GM21528 (cell line): ENCODE data around the gene MCOLN1.

ENCODE experiments used
- ATAC-seq: cut with Tn5 transposase; IDR thresholded peaks from one replicate; pipeline ENCODE4 v1.9.1; 2021; ENCODE audit warnings: mild to moderate bottlenecking, moderate library complexity; ENCODE audit not compliant: unreplicated experiment, low FRiP score

MCOLN1 gene

DNA sequence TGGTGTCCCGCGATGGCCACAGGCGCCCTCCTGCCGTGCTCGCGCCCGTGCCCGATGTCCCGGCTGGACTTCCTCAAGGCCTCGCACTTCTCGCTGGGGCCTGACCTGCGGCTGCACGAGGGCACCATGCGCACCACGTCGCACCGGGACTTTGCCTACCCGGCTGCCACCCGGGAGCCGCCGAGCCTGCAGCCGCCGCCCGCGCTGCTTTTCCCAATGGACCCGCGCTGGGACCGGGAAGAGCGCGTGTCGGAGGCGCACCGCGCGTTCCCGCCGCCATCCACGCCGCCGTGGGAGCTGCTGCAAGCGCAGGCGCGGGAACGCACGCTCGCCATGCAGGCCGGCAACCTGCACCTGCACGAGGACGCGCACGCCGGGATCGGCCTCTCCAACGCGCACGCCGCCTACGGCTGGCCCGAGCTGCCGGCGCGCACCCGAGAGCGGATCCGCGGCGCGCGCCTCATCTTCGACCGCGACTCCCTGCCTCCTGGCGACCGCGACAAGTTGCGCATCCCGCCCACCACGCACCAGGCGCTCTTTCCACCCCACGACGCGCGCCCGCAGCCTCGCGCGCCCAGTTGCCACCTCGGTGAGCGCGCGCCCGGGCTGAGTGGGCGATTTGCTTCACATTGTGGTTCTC is 21.5 kb upstream of the MCOLN1 start:
- no peak for ATAC-seq

DNA sequence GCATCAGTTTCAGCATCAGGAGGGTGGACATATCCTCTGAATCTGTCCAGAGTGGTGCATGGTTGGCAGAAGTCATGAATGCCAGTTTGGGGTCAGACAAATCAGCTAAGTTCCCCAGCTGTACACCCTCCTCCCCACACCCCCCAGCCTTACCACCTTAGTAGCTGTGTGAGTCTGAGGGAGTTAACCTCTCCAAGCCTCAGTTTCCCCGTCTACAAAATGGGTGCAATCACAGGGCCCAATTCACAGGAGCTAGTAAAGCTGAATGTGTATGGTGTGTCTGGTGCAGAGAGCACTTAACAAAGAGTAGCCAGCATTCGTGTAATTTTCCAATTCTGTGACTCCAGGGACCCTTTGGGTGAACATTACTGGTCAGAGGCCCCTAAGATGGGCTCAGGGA is 19.9 kb upstream of the MCOLN1 start:
- ATAC-seq, result no peak

DNA sequence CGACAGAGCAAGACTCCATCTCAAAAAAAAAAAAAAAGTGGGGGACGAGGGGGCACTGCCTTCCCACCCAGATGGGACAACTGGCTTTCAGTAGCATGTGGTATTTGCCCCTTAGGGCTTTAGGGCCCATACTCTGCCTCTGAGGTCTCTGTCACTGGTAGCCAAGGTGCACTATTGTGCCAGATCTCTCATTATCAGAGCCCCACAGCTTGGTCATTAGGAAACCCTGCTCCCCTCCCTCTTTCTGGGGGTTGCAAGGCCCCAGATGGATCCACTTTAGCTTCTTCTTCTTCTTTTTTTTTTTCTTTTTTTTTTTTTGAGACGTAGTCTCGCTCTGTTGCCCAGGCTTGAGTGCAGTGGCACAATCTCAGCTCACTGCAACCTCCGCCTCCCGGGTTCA is 17.7 kb upstream of the MCOLN1 start:
- no peak for ATAC-seq

DNA sequence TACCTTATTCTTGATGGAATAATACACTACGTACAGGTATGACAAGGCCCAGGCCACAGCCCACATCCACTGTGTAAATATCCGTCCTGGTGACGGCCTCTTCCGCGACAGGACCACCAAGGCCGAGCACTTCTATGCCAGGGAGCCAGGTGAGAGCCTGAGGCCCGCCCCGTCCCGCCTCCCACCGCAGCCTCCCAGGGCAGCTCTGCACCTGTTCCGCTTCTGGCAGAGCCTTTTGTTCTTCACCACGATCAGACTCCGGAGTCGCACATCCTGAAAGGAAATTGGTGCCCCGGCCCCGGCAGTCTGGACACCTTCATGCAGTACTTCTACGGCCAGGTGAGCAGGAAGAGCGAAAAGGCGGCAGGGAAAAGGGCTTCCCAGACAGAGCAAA is 17.1 kb upstream of the MCOLN1 start:
- no peak for ATAC-seq

DNA sequence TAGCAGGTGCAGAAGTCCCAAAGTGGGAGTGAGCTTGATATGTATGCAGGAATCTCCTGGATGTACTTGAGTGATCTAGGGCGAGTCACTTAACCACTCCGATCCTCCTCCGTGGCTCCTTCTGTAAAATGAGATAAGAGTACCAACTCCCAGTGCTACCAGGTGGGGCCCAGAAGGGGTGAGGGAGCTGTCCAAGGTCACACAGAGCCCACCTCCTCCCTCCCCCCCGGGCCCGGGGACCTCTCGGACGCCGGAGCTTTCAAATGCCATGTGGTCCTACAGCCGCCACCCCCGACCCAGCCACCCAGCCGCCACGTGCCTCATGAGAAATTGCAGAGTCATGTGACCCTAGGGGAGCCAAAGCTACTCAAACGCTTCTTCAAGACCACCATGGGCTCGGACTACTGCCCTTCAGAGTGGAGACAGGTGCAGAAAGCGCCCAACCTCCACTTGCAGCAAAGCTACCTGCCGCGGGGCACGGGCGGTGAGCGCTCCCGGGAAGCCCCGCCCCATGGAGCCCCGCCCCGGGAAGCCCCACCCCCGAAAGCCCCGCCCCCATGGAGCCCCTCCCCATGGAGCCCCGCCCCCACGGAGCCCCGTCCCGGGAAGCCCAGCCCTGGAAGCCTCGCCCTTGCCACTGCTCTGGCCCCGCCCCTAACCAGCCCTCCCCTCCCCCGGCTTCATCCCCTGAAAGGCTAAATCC is 16.6 kb upstream of the MCOLN1 start:
- ATAC-seq, result no peak

DNA sequence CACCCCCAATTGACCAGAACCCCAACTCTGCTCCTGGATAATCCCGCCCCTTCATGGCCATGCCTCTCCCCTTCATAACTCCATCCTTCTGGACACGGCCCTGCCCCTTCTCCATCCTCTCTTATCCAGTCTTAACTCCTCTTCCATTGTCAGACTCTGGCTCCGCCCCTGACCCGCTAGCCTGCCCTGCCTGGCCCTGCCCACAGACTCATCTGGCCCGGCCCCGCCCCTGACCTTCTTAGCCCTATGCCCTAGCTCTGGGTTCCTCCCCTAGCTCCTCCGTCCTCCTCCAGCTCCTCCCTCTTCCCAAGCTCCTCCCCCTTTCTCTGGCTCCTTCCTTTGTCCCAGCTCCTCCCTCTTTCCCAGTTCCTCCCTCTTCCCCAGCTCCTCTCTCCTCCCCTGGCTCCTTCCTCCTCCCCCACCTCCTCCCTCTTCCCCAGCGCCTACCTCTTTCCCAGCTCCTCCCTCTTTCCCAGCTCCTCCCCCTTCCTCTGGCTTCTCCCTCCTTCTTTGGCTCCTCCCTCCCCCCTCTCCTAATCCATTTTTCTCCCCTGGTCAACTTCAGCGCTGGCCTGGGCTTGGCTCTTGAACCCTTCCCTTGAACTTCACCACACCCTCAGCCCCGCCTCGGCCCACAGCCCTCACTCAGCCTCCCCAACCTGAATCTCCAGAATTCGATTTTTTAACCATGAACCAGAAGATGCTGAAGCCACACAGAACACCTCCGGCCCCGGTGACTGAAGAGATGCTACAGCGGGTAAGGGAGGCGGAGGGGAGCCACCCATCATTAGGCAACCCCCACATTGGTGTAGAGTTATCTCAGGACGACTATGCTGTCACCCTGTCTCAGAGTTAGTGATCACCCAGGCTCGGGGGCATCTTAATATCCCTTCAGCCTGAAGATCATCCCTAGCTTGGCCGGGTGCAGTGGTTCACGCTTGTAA is 15.8 kb upstream of the MCOLN1 start:
- ATAC-seq, result no peak

DNA sequence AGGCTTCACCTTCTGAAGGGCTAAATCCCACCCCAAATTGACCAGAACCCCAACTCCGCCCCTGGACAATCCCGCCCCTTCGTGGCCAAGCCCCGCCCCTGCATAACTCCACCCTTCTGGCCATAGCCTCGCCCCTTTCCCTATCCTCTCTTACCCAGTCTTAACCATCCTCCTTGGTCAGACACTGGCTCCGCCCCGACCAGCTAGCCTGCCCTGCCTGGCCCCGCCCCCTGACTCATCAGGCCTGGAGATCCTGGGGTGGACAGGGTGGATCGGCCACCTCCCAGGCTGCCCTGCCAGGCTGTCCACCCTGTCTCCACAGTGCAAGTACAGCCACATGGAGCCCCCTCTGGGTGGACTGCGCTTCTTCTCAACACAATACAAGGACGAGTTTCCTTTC is 14.5 kb upstream of the MCOLN1 start:
- ATAC-seq, result no peak

DNA sequence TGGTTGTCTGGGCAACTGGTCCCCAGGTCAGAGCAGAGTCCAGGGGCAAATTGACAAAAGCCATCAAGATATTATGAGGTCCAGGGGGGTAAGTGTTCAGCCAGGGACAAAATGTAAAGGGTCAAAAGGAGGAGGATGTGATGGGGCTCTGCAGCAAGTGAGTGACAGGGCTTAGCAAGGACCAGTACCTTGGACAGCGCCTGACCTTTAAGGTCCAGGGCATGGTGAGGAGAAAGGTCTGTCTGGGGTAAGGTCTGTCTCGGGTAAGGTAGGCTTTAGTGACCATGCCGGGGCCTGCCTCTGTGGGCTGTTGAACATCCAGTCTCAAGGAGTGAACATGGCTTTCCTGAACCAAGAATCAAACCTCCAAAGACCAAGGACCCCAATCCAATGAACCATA is 12.8 kb upstream of the MCOLN1 start:
- ATAC-seq, result no peak

DNA sequence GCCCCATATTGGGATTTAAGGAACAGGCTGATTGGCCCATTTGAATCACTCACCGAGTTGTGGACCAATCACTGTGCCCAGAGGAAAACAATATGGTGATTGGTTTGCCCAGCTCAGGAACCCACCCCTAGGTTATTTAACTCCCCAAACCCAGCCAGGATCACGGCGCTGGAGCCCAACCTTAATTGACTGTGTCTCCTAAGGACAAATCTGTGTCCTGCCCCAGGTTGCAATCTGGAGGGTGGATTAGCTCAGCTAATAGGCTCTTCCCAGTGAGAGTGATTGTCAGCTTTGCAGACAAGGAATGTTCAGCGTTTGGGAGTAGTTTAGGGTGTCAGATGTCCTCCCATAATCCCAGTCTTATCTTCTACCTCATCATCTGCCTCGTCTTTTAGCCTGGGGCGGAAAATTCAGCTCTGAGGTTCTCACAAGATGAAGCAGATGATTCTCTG is 10.0 kb upstream of the MCOLN1 start:
- ATAC-seq, result no peak

DNA sequence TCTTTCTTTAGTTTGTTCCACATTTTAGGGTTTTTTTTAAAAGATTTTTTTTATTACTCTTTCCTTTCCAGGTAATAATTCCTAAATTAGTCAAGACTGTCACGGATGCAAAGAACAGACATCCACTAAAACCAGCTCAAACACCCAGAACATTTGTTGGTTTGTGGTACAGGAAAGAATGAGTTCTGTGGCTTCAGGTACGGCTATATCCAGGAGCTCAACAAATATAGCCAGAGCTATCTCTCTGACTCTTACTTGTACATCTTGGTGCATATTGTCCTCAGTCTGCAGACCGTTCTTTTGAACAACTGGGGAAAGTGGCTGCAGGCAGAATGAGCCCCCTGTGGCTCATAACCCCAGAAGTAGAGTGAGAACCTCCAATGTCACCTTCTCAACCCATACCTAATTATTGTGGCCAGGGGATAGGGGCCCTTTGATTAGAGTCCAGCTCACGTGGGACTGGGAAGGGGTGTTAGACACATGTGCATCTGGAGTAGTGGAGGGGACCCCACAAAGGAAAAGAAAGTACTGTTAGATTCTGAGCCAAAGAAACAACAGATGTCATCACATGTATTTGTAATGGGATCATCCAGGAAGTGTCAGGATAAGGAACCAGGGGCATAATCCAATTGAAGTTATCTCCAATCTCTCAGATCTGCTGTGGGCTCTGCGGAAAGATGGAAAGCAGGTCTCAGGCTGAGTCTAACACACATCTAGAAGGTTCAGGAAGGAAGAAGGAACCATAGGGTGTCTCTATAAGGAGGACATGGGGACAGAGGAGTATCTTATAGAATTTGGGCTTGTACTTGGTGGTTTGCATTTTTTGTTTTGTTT is 8.4 kb upstream of the MCOLN1 start:
- ATAC-seq, result no peak

DNA sequence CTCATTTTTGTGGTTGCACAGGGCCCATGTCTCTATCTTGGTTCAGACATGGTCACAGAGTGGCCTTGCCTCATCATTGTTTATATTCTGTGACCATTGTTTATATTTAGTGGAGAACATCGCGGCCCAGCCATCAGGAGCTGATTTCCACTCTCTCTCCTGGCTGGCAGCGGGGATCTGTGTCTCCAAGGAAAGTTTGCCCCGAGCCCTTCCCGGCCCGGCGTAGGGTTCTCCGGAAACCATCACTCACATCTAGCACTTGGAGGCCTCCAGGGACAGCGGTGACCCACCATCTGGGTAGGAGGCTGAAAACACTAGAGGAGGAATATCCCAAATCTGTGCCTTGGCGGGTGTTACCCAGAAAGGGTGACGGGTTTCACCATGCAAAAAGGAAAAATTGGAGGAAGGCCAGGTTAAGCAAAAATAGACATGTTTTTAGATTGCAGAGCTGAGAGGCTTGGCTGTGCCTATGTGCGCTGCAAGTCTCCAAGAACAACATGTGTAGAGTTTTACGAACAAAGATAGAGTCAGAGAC is 7.2 kb upstream of the MCOLN1 start:
- ATAC-seq, result no peak

DNA sequence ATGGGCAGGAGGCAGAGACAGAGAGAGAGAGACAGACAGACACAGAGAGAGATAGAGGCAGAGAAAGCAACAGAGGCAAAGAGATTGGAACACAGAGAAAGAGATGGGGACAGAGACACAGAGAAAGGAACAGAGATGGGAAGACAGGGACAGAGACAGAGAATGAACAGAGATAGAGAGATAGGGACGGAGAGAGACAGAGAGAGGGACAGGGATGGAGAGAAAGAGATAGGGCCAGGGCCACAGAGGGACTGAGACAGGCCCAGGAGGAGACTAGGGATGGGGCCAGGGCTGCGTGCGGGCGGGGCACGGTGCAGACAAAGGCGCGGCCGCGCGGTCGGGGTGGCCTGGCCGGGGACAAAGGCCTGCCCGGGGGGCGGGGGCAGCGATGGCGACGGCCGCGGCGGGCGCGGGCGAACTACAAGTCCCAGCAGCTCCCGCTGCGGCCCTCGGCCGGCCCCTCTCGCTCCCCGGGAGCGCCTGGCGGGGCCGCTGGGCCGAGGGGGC is 6.7 kb upstream of the MCOLN1 start, which contains the start of gene ZNF358:
Gene ZNF358, plus strand, starts transcription at position 459 of the 507 bp plus-strand sequence. CDS start 3,140 bp downstream, outside the sequence.
- ATAC-seq, result no peak

DNA sequence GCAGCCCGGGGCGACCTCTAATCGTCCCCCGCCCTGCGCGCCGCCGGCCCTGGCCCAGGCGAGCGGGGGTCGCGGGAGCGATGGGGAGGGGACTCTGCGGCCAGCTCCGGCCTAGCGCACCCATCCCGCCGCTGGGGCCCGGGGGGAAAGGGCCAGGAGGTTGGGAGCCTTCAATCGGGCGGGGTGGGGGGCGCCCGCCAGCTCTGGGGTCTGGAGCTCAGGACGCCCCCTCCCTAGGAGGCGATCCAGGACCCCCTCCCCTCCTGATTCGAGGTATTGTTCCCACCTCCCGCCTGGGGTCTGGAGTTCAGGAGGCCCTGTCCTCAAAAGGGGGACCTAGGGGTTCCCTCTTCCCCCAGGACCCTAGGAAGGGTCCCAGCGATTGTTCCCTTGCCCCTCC is 6.1 kb upstream of the MCOLN1 start:
- no peak for ATAC-seq

DNA sequence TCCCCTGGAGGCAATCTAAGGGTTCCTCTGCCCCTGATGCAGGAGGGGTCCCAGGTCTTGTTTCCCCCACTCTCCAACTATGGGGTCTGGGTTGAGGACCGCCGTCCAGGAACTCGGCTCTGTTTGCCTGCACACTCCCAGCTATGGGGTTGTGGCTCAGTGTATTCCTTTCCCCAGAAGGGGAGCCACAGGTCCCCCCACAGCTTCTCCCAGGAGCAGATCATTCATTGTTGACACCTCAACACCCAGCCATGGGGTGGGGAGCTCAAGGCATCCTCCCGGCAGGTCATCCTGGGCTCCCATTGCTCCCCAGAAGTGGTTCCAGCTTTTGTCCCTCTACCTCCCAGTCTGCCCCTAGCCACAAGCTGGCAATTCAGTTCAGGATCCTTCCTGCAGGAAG is 5.5 kb upstream of the MCOLN1 start:
- no peak for ATAC-seq

DNA sequence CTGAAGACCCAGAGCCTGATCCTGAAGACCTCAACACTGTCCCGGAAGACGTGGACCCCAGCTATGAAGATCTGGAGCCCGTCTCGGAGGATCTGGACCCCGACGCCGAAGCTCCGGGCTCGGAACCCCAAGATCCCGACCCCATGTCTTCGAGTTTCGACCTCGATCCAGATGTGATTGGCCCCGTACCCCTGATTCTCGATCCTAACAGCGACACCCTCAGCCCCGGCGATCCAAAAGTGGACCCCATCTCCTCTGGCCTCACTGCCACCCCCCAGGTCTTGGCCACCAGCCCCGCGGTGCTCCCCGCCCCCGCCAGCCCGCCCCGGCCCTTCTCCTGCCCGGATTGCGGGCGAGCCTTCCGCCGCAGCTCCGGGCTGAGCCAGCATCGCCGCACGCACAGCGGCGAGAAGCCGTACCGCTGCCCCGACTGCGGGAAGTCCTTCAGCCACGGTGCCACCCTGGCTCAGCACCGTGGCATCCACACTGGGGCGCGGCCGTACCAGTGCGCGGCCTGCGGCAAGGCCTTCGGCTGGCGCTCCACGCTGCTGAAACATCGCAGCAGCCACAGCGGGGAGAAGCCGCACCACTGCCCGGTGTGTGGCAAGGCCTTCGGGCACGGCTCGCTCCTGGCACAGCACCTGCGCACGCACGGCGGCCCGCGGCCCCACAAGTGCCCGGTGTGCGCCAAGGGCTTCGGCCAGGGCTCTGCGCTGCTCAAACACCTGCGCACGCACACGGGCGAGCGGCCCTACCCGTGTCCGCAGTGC is 2.9 kb upstream of the MCOLN1 start:
- ATAC-seq, result no peak

DNA sequence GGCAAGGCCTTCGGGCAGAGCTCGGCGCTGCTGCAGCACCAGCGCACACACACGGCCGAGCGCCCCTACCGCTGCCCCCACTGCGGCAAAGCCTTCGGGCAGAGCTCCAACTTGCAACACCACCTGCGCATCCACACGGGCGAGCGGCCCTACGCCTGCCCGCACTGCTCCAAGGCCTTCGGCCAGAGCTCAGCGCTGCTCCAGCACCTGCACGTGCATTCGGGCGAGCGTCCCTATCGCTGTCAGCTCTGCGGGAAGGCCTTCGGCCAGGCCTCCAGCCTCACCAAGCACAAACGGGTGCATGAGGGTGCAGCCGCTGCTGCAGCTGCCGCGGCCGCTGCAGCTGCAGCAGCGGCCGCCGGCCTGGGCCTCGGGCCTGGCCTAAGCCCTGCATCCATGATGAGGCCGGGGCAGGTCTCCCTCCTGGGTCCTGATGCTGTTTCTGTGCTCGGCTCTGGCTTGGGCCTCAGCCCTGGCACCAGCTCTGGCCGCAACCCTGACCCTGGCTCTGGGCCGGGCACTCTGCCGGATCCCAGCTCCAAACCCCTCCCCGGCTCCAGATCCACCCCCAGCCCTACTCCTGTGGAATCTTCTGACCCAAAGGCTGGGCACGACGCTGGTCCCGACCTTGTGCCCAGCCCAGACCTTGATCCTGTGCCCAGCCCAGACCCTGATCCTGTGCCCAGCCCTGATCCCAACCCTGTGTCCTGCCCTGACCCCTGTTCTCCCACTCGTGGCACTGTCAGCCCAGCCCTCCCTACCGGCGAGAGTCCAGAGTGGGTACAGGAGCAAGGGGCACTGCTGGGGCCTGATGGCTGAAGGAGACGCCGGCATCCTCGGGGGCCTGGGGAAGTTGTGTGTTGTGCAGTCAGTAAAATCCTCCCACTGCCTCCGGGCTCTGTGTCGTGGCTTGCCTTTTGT is 2.0 kb upstream of the MCOLN1 start:
- ATAC-seq, result no peak

DNA sequence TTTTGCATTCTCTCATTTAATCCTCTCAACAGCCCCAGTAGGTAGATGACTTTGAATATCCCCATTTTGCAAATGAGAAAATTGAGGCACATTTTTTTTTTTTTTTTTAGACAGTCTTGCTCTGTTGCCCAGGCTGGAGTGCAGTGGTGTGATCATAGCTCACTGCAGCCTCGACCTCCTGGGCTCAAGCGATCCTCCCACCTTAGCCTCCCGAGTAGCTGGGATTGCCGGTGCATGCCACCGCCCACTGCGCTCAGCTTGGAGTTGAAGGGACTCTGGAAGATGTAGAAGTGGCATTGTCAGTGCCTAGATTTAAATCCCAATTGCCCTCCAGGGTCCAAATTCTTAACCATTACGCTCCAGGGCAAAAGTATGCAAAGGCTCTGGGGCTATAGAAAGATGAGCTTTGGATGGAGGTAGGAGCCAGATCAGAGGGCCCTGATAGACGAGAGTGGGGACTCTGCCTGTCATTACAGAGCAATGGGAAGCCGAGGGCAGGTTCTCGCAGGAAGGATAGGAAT is 813 bp upstream of the MCOLN1 start:
- no peak for ATAC-seq
